ENCODE data around the gene AGTPBP1. TPM values are rescaled to one million over a fixed set of nuclear protein-coding genes. Genes with fewer than 3 reads are reported as not detected.

AGTPBP1 gene
- total RNA-seq, 4 donors from 2014 or later = 16.9 to 35.2 (median 20.5) TPM

GRCh38 chr9:85639675-85640186, 102.0 kb downstream of the AGTPBP1 start:
- H3K36me3 ChIP-seq = peaks cover 0 to 7% (median 0%) of the 10 kb centered on the region in 3 donors
- H3K4me1 ChIP-seq = no peaks in the 10 kb centered on the region
- H3K27ac ChIP-seq = no peak overlapping the region
- H3K4me3 ChIP-seq = no peak overlapping the region
- H3K9me3 ChIP-seq = no peaks in the 10 kb centered on the region
- DNase-seq (ENCODE audit: low spot score in 2 of 2) = no peak
- no peaks in the 10 kb centered on the region for H3K27me3 ChIP-seq
- TF ChIP-seq EP300 (IDR thresholded peaks at IDR 0.05) = no peak
- WGBS, 2 donors = 33 to 36% methylated on average over 3 of the region's 3 CpGs

- TF ChIP-seq CTCF (IDR thresholded peaks at IDR 0.05) = no peak
- TF ChIP-seq EP300 (IDR thresholded peaks at IDR 0.05) = no peak
- no peak for TF ChIP-seq POLR2A (IDR thresholded peaks at IDR 0.05)
- H3K4me3 ChIP-seq = no peak overlapping the region
- no peak overlapping the region for H3K27ac ChIP-seq
- no peaks in the 10 kb centered on the region for H3K27me3 ChIP-seq
- H3K4me1 ChIP-seq = no peaks in the 10 kb centered on the region
- H3K9me3 ChIP-seq = no peaks in the 10 kb centered on the region
- DNase-seq (ENCODE audit: low spot score in 2 of 2) = no peak
- WGBS, 2 donors = 98 to 100% methylated on average over 1 of the region's 1 CpG
- peaks cover 0 to 22% (median 0%) of the 10 kb centered on the region in 3 donors for H3K36me3 ChIP-seq
Measured at GRCh38 chr9:85631809-85632208, 109.9 kb downstream of the AGTPBP1 start.

GRCh38 chr9:85630676-85631075, 111.1 kb downstream of the AGTPBP1 start:
- H3K27ac ChIP-seq = no peak overlapping the region
- H3K4me3 ChIP-seq = no peak overlapping the region
- TF ChIP-seq EP300 (IDR thresholded peaks at IDR 0.05) (no peak), CTCF (IDR thresholded peaks at IDR 0.05) (no peak), POLR2A (IDR thresholded peaks at IDR 0.05) (no peak)
- no peak for DNase-seq (ENCODE audit: low spot score in 2 of 2)
- H3K9me3 ChIP-seq = no peaks in the 10 kb centered on the region
- 94 to 100% methylated on average over 1 of the region's 1 CpG for WGBS, 2 donors
- no peaks in the 10 kb centered on the region for H3K27me3 ChIP-seq
- H3K4me1 ChIP-seq = no peaks in the 10 kb centered on the region
- peaks cover 0 to 22% (median 0%) of the 10 kb centered on the region in 3 donors for H3K36me3 ChIP-seq

- WGBS, 2 donors = 85 to 90% methylated on average over 1 of the region's 1 CpG
- no peak for TF ChIP-seq CTCF (IDR thresholded peaks at IDR 0.05)
- TF ChIP-seq POLR2A (IDR thresholded peaks at IDR 0.05) = no peak
- no peak for TF ChIP-seq EP300 (IDR thresholded peaks at IDR 0.05)
- H3K36me3 ChIP-seq = no peaks in the 10 kb centered on the region
- no peaks in the 10 kb centered on the region for H3K27me3 ChIP-seq
- no peak for DNase-seq (ENCODE audit: low spot score in 2 of 2)
- H3K27ac ChIP-seq = no peak overlapping the region
- no peaks in the 10 kb centered on the region for H3K9me3 ChIP-seq
- no peak overlapping the region for H3K4me3 ChIP-seq
- no peaks in the 10 kb centered on the region for H3K4me1 ChIP-seq
Measured at GRCh38 chr9:85617141-85617670, 124.5 kb downstream of the AGTPBP1 start.

- WGBS, 2 donors = 92 to 93% methylated on average over 1 of the region's 1 CpG
- H3K4me1 ChIP-seq = no peaks in the 10 kb centered on the region
- H3K27ac ChIP-seq = no peak overlapping the region
- no peak for DNase-seq (ENCODE audit: low spot score in 2 of 2)
- H3K4me3 ChIP-seq = no peak overlapping the region
- H3K9me3 ChIP-seq = no peaks in the 10 kb centered on the region
- H3K36me3 ChIP-seq = no peaks in the 10 kb centered on the region
- no peak for TF ChIP-seq EP300 (IDR thresholded peaks at IDR 0.05)
- no peak for TF ChIP-seq CTCF (IDR thresholded peaks at IDR 0.05)
- TF ChIP-seq POLR2A (IDR thresholded peaks at IDR 0.05) = no peak
- H3K27me3 ChIP-seq = no peaks in the 10 kb centered on the region
Measured at GRCh38 chr9:85615792-85616191, 126.0 kb downstream of the AGTPBP1 start.
